ENCODE results near the gene COL17A1.

COL17A1 gene

DNA sequence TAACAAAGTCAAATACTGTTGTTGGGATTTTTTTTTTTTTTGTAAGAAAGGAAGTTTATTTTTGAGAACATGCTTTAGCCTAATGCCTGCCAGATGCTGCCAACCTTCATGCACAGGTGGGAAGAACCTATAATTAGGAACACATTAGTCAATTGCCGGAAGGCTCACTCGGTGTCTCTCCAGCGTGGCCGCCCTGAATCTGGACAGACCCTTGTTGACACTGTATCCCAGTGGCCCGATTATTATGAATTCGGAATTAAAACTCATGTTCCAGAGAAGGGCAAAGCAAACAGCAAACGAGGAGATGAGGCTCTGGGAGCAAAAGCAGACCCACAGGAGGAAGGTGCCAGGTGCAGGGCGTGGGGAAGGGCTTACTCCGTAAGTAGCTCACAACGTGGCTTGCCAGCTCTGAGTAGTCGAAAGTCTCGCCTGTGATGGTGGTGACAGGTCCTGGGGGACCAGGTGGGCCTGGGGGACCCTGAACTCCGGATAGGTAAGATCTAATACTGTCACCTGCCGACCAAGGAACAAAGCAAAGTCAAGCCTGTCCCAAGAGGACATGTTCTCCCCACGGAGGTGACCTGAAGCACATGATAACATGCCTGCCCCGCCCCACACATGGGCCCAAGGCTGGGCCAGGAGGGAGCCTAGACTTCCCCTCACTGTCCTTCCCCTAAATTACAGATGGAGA lies 48.3 kb downstream of the COL17A1 start:
- no peak for TF ChIP-seq GATA2 (IDR thresholded peaks at IDR 0.05; ENCODE audit: low read depth, low read length)
- TF ChIP-seq GATA3 (IDR thresholded peaks at IDR 0.05; ENCODE audit: low read depth, low read length) = no peak

DNA sequence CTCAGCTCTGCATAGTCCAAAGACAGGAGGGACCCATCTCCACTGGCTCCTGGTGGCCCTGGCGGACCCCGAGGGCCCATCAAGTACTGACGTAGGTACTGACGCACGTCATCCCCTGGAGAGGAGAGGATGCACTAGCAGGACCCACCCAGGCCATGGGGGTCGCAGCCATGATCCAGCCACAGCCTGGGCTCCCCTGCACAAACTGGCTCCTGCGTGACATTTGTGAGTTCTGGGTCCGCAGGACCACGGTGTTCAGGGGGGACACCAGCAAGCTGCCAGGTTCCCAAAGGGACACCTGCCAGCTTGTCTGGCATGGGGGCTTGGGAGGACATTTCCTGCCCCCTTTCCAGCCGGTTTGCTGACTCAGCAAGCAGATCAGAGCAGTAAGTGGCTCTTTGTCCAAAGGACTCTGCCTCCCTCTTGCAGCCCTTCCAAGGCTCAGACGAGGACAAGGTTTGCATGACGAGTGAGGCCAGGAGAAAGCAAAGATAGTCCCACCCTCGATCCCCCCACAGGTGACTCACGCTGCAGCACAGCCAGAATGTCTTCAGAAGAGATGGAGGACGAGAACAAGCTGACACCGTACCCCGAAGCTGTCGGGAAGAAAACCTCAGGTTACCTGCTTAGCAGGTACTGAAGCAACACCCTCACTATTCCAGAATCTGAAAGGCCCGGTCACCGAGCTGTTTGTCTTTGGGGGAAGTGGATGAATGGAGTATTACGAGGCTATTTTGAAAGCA lies 49.0 kb downstream of the COL17A1 start:
- TF ChIP-seq GATA2 (IDR thresholded peaks at IDR 0.05; ENCODE audit: low read depth, low read length) (no peak), GATA3 (IDR thresholded peaks at IDR 0.05; ENCODE audit: low read depth, low read length) (no peak)

DNA sequence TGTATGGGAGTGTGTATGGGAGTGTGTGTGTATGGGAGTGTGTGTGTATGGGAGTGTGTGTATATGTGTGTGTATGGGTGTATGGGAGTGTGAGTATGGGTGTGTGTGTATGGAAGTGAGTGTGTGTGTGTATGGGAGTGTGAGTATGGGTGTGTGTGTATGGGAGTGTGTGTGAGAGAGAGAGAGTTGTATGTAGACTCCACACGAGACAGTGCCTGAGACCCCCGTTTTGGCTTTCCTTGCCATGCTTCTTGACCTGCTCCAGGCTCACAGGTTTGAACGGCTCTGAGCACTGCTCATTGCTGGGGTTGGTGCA lies 49.7 kb downstream of the COL17A1 start:
- TF ChIP-seq GATA3 (IDR thresholded peaks at IDR 0.05; ENCODE audit: low read depth, low read length) (no peak), GATA2 (IDR thresholded peaks at IDR 0.05; ENCODE audit: low read depth, low read length) (no peak)

DNA sequence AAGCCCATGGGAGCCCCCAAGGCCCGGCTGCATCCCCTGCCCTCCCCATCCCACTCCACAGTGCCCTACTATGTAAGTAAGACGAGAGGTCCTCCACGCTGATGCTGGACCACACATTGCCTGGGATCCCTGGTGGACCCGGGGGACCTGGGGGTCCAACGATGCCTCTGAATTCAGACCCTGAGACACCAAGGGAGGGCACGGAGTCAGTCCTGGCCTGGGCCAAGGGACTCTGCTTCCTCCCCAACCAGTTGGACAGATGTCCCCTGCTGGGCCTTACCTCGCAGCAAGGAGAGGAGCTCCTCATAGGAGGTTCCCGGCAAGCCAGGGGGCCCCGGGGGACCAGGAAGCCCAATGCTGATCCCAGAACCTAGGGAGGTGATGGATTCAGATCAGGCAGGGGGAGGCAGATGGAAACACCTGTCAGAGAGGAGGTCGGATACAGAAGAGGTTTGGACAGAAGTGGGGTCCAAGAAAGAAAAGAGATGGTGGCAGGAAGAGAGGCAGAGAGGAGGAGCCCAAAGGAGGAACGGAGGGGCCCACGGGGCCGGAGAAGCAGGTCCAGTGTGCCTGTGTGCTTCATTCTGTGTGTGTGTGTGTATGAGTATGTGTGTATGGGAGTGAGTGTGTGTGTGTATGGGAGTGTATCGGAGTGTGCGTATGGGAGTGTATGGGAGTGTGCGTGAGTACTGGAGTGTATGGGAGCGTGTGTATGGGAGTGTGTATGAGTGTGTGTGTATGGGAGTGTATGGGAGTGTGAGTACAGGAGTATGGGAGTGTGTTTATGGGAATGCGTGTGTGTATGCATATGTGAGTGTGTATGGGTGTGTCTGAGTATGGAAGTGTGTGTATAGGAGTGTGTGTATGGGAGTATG lies 50.2 kb downstream of the COL17A1 start:
- TF ChIP-seq GATA3 (IDR thresholded peaks at IDR 0.05; ENCODE audit: low read depth, low read length) = no peak
- no peak for TF ChIP-seq GATA2 (IDR thresholded peaks at IDR 0.05; ENCODE audit: low read depth, low read length)

DNA sequence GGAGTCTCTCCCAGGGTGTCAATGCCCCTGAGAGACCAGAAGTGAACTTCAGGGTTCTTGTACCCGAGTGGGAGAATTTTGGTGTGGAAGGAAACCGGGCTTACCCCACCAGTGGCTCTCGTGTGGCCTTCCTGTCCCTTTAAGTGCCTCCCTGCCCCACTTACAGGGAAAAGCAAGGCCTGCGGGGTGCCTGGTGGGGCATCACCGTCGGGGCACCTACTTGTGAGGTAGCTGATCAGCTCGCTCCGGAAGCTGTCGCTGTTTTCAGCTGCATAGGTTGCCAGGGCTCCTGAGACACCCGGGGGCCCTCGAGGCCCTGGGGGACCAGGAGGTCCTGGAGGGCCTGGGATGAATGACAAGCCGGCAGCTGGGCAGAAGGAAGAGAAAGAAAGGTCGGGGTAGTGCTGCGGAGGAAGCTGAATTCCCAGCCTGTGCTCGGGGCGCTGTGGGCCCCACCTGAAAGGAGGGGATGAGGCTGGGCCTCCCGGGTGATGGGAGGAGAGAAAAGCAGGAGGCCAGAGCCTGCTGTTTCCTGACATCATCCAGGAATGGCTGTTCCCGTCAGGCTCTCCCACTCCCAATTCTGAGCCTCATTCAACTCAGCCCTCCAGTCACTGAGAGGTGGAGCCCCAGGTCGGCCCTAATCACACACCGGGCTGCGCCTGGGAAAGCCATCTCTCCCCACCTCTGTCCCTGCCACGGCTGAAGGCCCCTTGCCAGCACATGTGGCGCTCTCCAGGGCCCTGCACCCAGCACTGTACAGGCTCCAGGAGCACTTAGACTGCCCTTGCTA lies 51.1 kb downstream of the COL17A1 start:
- TF ChIP-seq GATA3 (IDR thresholded peaks at IDR 0.05; ENCODE audit: low read depth, low read length) = no peak
- no peak for TF ChIP-seq GATA2 (IDR thresholded peaks at IDR 0.05; ENCODE audit: low read depth, low read length)

DNA sequence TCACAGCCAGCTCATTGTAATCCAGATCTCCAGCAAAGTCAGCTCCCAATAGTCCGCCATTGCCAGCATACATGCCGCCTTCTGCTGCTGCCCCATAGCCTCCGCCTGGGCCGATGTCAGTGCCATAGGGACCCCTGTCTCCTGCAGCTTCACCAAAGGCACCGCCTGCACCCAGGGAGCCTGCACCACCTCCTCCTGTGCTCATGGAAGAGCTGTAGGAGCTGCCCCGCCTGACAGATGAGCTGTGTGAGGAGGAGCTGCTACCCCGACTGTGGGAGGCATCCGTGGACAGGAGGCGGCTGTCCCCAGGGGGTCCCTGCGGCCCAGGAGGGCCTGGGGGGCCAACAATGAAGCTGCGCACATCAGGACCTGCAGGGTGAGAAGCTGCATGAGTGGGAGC lies 51.7 kb downstream of the COL17A1 start:
- TF ChIP-seq GATA2 (IDR thresholded peaks at IDR 0.05; ENCODE audit: low read depth, low read length) = no peak
- no peak for TF ChIP-seq GATA3 (IDR thresholded peaks at IDR 0.05; ENCODE audit: low read depth, low read length)

DNA sequence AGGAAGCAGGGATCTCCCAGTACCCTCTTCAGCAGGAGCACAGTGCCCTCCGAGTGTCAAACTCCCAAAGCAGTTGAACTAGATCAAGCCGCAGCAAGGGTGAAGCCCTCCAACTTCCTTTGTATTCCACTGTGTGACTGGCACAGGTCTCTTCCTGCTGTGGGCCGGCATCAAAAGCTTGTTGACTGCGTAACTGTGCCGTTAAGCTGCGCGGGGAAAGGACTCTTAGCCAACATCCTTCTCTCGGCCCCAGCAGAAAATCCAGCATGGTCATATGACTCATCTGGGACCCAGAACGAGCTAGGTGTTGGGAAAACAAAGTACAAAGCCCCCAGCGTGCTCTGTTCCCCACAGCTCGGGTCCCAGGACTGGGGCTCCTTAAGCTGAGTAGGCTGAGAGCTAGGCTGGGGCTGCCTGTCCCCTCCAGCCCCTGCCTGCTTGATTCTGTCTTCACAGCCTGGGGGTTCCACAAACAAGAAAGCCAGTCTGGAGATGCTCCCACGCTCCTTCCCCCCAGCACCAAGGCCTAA lies 52.2 kb downstream of the COL17A1 start:
- no peak for TF ChIP-seq GATA2 (IDR thresholded peaks at IDR 0.05; ENCODE audit: low read depth, low read length)

DNA sequence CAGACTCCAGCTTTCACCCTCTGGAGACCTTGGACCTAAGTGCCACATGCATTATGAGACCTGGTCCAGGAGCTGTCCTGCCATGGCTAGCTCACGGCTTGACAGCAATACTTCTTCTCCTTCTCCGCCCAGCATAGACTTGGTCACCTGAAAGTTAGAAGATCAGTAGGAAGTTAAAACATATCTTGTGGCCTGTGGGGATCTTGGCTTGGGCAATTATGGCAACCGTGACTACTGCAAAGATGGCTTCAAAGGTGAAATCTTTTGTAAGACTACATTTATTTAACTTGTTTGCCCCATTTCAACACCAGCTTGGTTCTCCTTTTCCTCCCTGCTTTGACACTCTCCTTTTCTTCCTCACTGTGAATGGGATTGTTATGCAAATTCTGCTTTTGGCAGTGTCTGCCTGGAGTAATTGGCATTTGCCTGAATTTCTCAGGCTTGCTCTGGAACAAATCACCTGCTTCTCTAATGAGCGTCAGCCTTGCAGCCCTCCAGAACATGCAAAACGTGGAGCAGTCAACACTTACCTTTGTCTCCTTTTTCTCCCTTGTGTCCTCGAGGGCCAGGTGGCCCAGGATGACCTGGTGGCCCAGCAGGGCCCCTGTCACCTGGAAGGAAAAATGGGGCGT lies 53.4 kb downstream of the COL17A1 start:
- TF ChIP-seq GATA2 (IDR thresholded peaks at IDR 0.05; ENCODE audit: low read depth, low read length) = no peak
- no peak for TF ChIP-seq GATA3 (IDR thresholded peaks at IDR 0.05; ENCODE audit: low read depth, low read length)

DNA sequence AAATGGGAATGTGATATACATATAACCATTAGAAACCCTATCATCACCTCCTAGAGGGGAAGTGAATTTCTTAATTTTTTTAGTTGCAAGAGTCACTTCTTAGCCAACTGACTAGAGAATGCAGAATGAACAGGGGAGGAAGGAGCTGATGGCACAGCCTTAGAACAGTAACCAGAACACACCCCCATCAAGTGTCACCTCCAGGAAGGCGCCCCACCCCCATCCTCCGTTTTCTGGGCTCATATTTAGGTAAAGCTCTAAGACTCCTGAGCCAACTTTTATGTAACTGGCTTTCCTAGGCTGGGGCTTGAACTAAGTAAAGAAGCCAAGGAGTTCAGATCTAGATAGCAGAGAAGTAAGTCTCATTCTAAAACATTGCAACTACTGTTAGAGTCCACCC lies 54.0 kb downstream of the COL17A1 start:
- no peak for TF ChIP-seq GATA3 (IDR thresholded peaks at IDR 0.05; ENCODE audit: low read depth, low read length)
- no peak for TF ChIP-seq GATA2 (IDR thresholded peaks at IDR 0.05; ENCODE audit: low read depth, low read length)

DNA sequence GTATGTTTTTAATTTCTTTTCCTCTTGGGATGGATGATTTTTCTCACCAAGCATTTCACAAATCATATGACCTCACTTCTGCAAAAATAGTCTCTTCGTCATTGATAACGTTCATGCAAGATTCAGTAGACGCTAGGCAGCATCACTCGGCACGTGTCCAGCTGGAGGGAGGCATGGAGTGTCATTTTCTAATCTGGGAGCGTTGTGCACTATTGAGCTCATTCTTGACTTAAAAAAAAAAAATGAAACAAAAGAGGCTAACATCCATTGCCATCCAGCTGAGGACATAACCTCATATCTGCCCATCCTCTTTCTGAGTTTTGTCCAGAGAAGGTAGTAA lies 56.2 kb downstream of the COL17A1 start:
- TF ChIP-seq GATA2 (IDR thresholded peaks at IDR 0.05; ENCODE audit: low read depth, low read length) = no peak
- no peak for TF ChIP-seq GATA3 (IDR thresholded peaks at IDR 0.05; ENCODE audit: low read depth, low read length)

DNA sequence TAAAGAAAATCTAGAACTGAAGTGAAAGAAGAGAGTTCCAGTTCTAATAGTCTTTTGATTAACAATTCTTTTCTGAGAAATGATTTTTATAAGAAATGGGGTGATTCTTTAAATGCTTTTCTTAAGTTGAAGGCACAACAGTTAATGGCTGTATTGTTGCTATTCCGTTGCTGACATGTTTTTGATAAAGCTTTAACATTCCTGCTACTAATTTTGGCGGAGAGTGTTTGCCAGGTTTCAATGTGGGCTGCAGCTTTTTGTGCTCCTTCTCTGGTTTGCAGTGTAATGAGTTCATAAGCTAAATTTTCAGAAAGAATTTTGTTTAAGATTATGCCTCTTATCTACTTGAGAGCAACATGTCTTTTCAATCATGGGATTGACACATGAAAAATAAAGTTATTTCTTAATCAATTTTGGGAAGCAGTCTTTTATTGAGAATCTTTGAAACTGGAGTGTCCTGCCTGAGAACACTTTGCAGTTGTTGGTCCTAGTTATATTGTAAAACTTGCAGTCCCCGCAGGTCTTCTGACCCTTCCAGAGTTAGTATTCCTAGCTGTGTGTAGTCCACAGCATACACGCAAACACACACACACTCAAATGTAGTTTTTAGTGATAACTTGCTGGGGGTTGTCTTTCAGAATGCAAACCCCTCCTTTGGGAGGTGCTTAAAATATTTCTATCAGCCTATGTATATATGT lies 56.7 kb downstream of the COL17A1 start:
- TF ChIP-seq GATA3 (IDR thresholded peaks at IDR 0.05; ENCODE audit: low read depth, low read length) (no peak), GATA2 (IDR thresholded peaks at IDR 0.05; ENCODE audit: low read depth, low read length) (no peak)

DNA sequence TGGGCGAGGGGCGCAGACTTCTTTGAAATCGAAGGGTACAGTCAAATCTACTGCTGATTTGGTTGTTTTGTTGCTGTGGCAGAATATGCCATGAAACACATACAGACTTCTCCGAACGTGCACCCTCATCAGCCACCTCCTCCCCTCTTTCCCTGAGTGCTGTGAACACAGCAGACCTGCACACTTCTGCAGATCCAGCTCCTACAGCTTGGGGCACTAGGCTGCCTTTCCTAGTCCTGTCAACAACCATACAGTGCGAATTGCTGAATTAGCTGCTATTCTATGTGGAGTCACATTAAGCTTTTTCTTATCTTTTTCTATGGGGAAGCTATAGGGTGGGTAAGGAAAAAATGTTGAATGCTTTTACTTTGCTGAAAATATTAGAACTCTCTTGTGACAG lies 57.5 kb downstream of the COL17A1 start:
- TF ChIP-seq GATA3 (IDR thresholded peaks at IDR 0.05; ENCODE audit: low read depth, low read length) = no peak
- no peak for TF ChIP-seq GATA2 (IDR thresholded peaks at IDR 0.05; ENCODE audit: low read depth, low read length)

DNA sequence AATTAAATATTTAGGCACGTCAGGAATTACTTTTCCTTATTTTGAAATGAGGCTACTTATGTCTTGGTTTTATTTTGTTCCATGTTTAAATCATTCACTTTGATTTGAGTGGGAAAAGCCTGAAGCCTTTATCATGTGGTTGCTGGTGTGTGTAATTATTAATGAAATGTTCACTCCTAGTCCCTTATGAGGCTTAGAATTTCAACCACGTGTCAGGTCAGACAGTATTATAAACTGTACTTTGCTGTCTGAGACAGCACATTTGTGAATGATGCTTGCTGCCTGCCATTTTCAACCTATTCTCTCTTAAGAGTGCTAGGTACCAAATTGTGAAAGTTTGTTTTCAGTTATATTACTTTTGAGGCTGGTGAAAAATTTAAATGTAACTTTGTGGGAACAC lies 58.9 kb downstream of the COL17A1 start:
- TF ChIP-seq GATA3 (IDR thresholded peaks at IDR 0.05; ENCODE audit: low read depth, low read length) = no peak
- no peak for TF ChIP-seq GATA2 (IDR thresholded peaks at IDR 0.05; ENCODE audit: low read depth, low read length)
